ENCODE results near the gene PCDH9.

DNA sequence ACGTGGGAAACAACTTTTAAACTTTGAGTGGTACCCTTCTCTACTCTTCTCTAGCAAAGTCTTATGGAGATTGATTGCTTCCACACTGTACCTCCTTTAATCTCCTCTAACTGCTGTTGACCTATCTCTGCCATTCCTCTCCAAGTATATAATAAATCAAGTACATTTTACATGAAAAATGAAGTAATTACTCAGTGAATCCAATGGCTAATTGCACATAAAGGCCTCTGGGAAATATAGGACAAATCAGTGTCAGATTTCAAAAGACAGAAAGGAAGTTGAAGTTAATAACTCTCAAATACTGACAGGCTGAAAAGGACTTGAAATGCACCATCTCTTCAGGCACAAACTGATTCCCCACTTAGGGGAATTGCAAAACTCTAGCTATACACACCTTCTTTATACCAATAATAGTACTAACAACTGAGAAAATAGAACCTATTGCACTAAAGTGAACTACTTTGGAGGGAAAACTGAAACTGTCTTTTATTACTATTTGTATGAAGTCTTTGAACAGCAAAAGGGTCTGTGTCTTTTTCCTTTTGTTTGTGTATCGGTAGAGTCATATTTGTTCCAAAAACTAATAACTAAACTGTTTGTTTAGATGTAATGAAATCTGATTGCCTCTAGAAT is 701.1 kb downstream of the PCDH9 start:
- TF ChIP-seq, protein P1, sequence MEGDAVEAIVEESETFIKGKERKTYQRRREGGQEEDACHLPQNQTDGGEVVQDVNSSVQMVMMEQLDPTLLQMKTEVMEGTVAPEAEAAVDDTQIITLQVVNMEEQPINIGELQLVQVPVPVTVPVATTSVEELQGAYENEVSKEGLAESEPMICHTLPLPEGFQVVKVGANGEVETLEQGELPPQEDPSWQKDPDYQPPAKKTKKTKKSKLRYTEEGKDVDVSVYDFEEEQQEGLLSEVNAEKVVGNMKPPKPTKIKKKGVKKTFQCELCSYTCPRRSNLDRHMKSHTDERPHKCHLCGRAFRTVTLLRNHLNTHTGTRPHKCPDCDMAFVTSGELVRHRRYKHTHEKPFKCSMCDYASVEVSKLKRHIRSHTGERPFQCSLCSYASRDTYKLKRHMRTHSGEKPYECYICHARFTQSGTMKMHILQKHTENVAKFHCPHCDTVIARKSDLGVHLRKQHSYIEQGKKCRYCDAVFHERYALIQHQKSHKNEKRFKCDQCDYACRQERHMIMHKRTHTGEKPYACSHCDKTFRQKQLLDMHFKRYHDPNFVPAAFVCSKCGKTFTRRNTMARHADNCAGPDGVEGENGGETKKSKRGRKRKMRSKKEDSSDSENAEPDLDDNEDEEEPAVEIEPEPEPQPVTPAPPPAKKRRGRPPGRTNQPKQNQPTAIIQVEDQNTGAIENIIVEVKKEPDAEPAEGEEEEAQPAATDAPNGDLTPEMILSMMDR (IDR thresholded peaks at IDR 0.05) = no peak
- no peak for TF ChIP-seq POLR2A (IDR thresholded peaks at IDR 0.05)
- TF ChIP-seq EP300 (IDR thresholded peaks at IDR 0.05) = no peak
